GM12865 (cell line): ENCODE results near the gene ADCY1.

Source experiments
- DNase-seq: peaks from one replicate; pipeline ENCODE4 v3.0.0; 2010; ENCODE audit warnings: low read depth
- H3K4me3 ChIP-seq: 2 replicates; pipeline ENCODE4 v1.5.1; 2011; ENCODE audit warnings: mild to moderate bottlenecking, low read depth, low read length, control low read depth
- CTCF ChIP-seq: IDR thresholded peaks from 2 replicates; pipeline ENCODE4 v1.5.1; 2011; ENCODE audit warnings: low read length, control low read depth, low read depth, inconsistent platforms; ENCODE audit not compliant: insufficient read depth; ENCODE audit errors: missing control alignments

ADCY1 gene

GRCh38 chr7:45598886-45599520 lies 24.8 kb downstream of the ADCY1 start:
- TF ChIP-seq CTCF = no peak
- DNase-seq = no peak
- no peak overlapping the region for H3K4me3 ChIP-seq

DNA sequence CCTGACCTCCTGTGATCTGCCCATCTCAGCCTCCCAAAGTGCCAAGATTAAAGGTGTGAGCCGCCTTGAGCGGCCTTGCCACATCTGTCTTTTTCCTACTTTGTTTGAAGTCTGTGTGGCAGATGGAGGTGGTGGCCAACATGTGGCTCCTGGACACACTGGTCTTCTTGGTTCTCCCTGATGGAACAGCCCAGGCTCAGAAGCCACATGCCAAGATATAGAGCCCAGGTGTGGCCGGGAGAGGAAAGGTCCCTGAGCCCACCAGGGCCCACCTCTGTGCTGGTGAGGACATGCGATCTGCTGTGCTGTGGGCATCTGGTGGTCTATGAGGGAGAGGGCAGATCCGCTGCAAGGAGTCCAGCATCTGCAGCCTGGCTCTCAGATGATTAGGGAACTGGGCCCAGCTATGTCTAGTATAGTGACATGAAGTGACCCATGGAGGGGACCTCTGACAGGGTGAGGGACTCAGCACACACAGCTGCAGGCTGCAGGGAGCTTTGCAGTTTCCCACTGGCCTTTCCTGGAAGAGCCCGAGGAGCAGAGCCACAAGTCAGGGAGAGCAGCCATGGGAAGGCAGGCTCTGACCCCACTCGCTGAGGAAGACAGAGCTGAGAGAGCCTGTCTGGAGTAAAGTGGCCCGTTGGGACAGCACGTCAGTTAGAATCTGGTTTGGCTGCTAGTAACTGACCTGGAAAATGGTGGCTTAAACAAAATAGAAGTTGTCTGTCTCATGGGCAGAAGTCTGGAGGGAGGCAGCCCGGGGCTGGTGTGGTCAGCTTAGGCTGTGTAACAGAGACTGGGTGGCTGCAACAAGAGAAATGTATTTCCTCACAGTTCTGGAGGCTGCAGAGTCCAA lies 25.9 kb downstream of the ADCY1 start:
- no peak for TF ChIP-seq CTCF
- H3K4me3 ChIP-seq = no peak overlapping the region
- no peak for DNase-seq

- DNase-seq = no peak
- no peak overlapping the region for H3K4me3 ChIP-seq
- no peak for TF ChIP-seq CTCF
Measured at GRCh38 chr7:45601094-45601493, 26.9 kb downstream of the ADCY1 start.

DNA sequence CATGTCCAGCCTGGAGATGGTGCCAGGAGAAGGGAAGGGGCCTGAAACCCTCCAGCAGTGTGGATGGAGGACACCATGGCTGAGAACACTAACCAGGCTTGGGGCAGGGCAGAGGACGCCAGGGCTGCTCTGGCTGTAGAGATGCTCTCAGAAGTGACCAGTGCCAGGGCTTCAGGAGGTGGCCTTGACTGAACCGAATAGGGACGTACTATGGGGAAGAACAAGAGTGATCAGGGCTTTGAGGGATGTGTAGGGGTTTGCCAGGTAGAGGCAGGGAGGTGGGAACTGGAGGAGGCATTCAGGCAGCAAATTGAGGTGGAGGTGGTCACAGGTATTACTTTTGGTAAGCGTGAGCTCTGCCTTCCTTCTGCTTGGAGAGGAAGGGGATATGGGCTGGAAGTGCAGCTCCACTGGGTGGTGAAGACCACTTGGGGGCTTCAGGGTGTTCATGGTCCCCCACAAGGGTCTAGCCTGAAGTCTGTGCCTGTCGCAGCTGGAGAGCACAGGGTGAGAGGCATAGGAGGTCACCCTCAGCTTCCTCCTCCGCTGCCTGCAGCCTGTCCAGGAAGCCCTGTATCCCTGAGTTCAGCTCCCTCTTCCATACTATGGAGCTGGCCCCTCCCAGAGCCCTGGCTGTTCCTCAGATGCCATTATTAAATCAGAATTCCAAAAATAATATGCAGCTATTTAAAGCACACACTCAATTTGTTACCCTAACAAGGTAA lies 27.8 kb downstream of the ADCY1 start:
- H3K4me3 ChIP-seq = no peak overlapping the region
- TF ChIP-seq CTCF = no peak
- no peak for DNase-seq

- TF ChIP-seq CTCF = no peak
- no peak overlapping the region for H3K4me3 ChIP-seq
- DNase-seq = no peak
Measured at GRCh38 chr7:45606050-45606449, 31.9 kb downstream of the ADCY1 start.

GRCh38 chr7:45606931-45607330 lies 32.8 kb downstream of the ADCY1 start:
- DNase-seq = no peak
- no peak overlapping the region for H3K4me3 ChIP-seq
- TF ChIP-seq CTCF = no peak
